Hippocampal formation (tissue), 2 donors: Measurements from ENCODE around the gene DOK3.

Source experiments
- DNase-seq, 2 donors: peaks; one replicate each; lab custom pipeline; 2025; lab: John Stamatoyannopoulos, UW

DOK3 gene

GRCh38 chr5:177482359-177482795, 27.2 kb downstream of the DOK3 start:
- no peak for DNase-seq

GRCh38 chr5:177479774-177480173, 29.9 kb downstream of the DOK3 start:
- DNase-seq: no peak

- no peak for DNase-seq
Observed at GRCh38 chr5:177478711-177479646, 30.6 kb downstream of the DOK3 start.

- DNase-seq: no peak
Observed at GRCh38 chr5:177477701-177478477, 31.7 kb downstream of the DOK3 start.

- DNase-seq: no peak
Observed at GRCh38 chr5:177476531-177477233, 32.9 kb downstream of the DOK3 start.

GRCh38 chr5:177475563-177476427, 33.8 kb downstream of the DOK3 start:
- DNase-seq: no peak

GRCh38 chr5:177474846-177475562, 34.6 kb downstream of the DOK3 start:
- DNase-seq: no peak

GRCh38 chr5:177474002-177474476, 35.6 kb downstream of the DOK3 start:
- no peak for DNase-seq

- no peak for DNase-seq
Observed at GRCh38 chr5:177473443-177474001, 36.1 kb downstream of the DOK3 start, which contains the start of gene DBN1. Gene DBN1, minus strand, starts transcription at chr5:177473634. Its CDS starts 113 bp downstream, at chr5:177473521.

GRCh38 chr5:177472460-177473442, 36.9 kb downstream of the DOK3 start:
- DNase-seq: no peak

GRCh38 chr5:177471610-177472356, 37.8 kb downstream of the DOK3 start:
- DNase-seq: no peak

GRCh38 chr5:177470759-177471536, 38.7 kb downstream of the DOK3 start:
- no peak for DNase-seq

- DNase-seq: no peak
Observed at GRCh38 chr5:177469750-177470525, 39.7 kb downstream of the DOK3 start.

- DNase-seq: no peak
Observed at GRCh38 chr5:177468685-177469628, 40.7 kb downstream of the DOK3 start.

GRCh38 chr5:177468329-177468684, 41.3 kb downstream of the DOK3 start:
- no peak for DNase-seq
